C4-2B (cell line): ENCODE results near the gene CLEC16A.

ENCODE experiments used
- CTCF ChIP-seq: fragments of 450-650 bp; conservative IDR thresholded peaks from 2 replicates; pipeline ENCODE4 v1.5.1; 2017; ENCODE audit warnings: mild to moderate bottlenecking
- ZFX ChIP-seq: fragments of 450-650 bp; IDR thresholded peaks from 2 replicates; pipeline ENCODE4 v1.6.1; 2017

- no peak for TF ChIP-seq CTCF
- no peak for TF ChIP-seq ZFX
Observed at GRCh38 chr16:11104168-11105037, 160.0 kb downstream of the CLEC16A start.
